Fibroblast of upper back skin (primary cell): ENCODE data around the gene NAT16.
"Not testable (repeated sequence)": the region's sequence is repeated elsewhere in the genome, so short reads cannot be mapped to it uniquely, and the experiment has no call there.

Experiments used
- DNase-seq: peaks from one replicate; pipeline ENCODE4 v3.0.0-alpha.2; 2013

Gene NAT16

DNA sequence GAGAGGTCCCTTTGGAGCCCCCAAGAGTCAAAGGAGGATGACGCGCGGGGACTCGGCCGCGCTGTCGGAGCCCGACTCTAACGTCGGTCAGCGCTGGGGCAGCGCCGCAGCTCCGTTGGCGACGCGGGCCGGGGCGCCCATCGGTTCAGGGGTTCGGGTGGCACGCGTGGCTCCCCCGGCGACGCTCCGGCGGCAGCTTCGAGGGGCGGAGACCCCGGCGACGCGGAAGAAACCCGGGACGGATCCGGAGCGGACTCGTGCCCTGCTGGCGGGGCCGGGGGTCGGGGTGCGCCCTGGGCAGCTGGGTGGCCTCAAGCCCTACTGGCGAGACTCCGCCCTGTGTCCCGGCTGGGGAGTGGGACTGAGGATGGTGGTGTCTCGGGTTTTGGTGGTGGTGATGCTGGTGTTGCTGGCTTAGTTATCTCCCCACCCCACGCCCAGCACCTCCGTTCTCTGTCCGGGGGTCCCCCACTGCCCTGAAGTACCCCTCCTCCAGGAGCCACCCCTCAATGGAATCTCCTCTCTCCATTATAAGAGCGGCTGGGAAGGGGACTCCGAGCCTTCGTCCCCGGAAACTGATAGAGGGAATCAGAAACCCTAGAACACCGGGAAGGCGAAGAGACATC, at the start of gene NAT16:
NAT16 (minus strand) TSS at position 164 of the 626 bp plus-strand sequence. CDS start 5,486 bp downstream, outside the sequence.
- no peak for DNase-seq

DNA sequence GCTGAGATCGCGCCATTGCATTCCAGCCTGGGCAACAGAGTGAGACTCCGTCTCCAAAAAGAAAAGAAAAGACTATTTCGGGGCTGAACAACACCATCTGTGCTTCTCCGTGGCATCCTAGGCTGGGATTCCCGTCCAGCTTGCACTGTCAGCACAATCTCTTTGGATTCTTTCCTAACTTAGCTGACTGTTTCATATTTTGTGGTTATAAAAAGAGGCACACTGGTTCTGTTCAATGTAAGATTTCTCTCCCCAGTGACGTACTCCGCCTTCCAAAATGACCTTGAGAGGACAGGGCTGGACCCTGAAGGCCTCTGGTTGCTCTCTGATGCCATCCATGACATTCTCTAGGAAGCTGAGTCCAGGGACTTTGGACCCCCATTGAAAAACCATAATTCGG, 46.6 kb upstream of the NAT16 start:
- DNase-seq = no peak

DNA sequence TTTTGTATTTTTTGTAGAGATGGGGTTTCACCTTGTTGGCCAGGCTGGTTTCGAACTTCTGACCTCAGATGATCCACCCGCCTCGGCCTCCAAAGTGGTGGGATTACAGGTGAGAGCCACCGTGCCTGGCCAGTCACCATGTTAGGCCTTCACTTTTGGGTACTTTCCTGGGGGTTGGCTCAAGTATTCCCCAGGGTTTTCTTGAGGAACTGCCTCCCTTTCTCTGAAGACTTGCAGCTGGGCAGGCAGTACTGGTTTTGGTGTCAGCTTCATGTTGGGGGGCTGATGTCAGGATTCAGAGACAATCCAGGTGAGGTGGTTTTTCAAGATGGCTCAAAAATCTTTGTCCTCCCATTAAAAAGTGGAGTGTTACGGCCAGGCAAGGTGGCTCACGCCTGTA, 45.6 kb upstream of the NAT16 start:
- DNase-seq = no peak

DNA sequence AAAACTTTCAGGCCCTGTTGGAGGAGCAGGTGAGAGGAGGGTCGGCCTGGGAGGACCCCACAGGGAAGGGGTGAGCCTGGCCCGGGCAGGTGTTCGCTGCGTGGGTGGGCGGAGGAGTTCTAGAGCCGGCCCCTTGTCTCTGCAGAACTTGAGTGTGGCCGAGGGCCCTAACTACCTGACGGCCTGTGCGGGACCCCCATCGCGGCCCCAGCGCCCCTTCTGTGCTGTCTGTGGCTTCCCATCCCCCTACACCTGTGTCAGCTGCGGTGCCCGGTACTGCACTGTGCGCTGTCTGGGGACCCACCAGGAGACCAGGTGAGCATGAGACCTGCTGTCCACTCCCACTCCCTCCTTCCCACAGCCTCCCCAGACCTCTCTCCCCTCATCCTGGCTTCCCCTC, 43.4 kb upstream of the NAT16 start:
- no peak for DNase-seq

DNA sequence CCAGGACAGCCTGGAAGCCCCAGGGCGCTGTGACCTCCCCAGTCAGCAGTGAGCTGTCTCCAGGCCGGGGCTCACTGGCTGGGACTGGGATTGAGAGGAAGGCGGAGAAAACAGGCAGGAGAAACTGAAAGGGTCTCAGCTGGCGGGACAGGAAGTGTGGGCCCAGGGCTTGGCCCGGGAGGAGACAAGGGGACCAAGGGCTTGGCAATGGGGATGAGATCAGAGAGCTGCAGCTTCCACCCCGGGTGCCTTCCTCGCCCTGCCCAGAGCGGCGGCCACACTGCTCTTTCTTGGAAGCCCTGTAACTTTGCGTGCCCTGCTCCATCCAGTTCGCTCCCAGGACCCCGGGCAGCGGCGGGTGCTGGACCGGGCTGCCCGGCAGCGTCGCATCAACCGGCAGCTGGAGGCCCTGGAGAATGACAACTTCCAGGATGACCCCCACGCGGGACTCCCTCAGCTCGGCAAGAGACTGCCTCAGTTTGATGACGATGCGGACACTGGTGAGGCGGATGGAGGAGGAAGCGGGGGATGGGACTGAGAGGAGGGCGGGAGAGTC, 42.3 kb upstream of the NAT16 start:
- DNase-seq = no peak

DNA sequence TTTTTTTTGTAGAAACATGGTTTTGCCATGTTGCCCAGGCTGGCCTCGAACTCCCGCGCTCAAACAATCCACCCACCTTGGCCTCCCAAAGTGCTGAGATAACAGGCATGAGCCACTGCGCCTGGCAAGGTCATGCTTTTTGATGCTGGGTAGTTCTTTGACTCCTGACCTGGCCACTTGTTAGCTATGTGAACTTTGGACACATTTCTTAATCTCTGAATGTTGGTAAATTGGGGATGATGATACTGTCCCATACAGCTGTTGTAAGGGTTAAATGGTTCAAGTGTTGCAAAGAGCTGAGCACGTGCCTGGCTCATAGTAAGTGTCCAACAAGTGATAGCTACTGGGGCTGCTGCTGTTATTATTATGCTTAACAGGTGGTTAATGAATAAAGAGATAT, 40.2 kb upstream of the NAT16 start:
- DNase-seq = no peak

DNA sequence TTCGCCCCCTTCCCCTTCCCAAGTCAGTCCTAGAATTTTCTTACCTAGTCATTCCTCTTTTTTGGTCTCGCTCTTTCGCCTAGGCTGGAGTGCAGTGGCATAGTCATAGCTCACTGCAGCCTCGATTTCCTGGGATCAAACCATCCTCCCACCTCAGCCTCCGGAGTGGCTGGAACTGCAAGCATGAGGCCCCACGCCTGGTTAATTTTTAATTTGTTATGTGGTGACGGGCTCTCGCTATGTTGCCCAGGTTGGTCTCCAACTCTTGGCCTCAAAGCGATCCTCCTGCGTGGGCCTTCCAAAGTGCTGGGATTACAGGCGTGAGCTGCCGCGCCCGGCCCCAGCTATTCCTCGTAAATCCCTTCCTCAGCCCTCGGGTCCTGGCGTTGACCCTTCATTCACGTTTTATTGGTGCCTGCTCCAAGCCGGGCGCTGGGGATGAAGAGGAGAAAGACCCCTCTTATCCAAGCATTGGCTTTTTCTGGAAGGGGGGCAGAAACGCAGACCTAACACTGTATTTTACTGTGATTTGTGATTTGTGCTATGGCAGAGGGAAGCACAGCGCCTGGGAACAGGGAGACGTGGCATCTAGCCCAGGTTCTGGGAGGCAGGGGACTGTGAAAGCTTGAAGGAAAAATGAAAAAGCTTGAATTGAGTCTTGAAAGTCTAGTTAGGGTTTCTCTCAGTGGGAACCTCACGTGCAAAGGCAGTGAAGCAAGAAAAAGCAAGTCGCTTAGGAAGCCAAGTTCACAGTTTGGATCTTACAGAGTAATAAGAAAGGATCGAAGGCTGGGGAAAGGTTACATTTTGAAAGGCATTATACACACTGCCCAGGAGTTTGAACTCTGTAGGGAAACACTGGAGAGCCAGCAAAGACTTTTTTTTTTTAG, 38.4 kb upstream of the NAT16 start:
- no peak for DNase-seq

DNA sequence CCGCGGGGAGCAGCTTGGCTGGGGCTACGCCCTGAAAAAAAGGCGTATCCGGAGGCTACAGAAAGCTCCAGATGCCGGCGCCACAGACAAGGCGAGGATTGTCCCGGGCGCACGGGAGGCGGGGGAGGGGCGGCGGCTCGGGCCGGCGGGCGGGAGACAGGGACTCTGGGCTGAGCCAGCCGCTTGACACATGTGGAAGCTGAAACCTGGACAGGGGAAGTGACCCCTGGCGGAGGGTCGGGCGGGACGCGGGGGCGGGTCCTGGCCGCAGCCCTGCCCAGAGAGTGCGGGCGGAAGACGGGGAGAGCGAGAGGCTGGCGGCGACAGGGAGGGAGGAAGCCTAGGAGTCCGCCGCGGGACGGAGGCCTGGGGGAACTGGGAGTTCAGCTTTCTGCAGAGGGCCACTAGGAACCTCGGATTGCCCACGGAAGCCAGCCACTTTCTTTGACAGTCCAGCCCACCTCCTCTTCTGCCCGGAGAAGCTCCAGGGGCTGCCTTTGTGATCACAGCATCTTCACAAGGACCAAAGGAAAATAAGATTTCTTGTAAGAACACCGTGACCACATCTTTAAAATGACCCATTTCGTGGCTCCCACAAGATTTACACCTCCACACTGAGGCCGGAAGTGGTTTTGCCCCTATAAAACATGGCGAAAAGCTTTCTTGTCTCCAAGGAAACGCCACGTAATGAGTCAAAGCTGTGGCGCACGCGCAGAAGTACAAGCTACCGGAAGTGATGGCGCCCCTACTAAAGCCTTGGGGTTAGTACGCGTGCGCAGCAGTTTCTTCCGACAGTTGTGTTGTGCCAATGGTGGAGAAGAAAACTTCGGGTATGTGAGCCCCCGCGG, 37.5 kb upstream of the NAT16 start, which contains the start of the genes PLOD3 and ZNHIT1:
PLOD3 (minus strand) TSS at position 194 of the 848 bp plus-strand sequence. CDS start 307 bp downstream, outside the sequence.
ZNHIT1 (plus strand) TSS at position 778 of the 848 bp plus-strand sequence; CDS start at position 809, 31 bp downstream.
- peak; percentile 98 for DNase-seq

DNA sequence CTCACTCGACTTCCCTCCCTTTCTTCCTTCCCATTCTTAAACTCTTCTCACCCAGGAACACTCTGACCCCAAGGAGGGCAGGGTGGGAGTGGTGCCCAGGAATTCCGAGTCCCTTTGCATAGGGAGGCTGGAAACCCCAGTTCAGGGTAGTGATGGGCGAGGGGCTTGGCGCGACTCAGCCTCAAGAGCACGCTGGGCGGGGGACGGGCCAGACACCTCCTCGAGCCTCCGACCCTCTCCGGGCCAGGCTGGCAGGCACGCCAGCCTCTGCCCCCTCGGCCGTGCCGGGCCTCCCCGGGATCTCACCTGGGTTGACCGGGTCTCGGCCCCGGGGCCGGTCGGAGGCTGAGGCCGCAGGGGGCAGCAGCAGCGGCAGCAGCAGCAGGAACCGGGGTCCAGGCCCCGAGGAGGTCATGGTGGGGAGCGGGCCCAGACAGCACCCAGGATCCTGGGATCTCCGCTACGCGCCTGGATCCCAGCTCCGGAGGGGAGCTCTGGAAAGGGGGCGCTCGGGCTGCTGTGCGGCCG, 36.8 kb upstream of the NAT16 start:
- DNase-seq = no peak

DNA sequence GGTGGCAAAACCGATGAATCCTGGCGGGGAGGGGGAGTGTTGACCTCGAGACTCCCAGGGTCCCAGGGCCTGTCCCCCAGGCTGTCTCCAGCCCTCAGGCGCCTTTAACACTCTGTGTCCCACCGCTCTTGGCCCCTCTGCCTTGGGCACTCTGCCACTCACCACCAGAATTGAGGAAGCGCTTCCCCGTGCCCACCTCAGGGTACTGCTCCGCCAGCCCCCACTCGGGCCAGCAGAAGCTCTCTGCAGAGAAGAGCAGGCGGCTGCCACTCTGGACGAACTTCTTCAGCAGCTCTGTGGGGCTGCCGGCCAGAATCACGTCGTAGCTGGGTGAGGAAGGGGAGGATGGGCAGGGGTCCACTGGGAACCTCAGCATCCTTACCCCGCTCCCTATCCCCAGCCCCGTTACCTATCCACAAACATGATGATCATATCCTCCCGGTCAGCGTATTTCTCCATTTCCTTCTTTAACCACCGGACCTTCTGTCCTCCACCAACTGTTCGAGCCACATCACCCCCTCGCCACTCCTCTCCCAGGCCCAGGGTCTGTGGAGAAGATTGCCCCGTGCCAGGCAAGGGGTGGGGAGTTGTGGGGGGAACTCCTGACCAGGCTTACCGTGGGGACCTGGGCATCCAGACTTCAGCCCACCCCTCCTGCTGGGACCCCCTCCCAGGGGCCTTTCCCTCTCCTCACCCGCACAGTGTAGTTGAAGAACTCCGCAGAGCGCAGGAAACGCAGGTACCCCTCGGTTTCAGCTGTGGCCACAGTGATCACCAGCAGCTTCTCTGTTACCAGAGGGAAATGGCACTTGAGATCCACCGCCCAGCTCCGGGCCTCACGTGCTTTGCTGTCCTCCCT, 36.1 kb upstream of the NAT16 start:
- no peak for DNase-seq

DNA sequence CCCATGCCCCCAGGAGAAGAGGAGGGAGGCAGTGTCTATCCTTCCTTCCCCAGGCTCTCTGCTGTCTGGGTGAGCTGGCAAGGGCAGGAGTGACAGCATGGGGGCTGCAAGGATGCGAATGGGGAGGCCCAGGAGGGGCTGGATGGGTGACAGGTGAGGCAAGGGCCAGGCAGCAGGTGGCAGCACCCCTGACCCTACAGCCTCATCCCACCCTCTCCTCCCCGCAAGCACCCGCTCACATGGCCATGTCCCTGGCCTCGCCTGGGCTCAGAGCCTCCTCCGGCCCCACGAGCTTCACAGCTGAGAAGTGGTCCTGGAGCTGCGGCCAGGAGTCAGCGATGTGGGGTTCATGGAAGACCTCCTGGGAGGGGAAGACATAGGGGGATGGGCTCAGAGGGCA, 31.9 kb upstream of the NAT16 start:
- DNase-seq = no peak

DNA sequence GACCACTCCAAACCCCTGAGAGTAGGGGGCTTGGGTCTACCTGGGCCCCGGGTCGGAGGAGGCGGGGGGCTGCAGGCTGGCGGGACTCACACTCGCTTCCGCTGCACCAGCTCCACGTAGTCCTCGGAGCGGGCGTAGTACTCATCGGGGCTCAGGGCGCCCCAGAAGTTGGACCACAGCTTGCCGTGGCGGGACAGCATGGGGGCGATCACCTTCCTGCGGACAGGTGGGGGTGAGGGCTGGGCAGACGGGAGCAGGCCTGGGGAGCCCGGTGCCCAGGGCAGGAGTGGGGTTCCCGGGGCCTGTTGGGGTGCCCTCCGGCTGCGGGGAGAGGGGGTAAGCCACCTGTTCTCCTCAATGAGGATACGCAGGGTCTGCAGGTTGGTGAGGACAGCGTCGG, 31.4 kb upstream of the NAT16 start:
- DNase-seq = no peak

DNA sequence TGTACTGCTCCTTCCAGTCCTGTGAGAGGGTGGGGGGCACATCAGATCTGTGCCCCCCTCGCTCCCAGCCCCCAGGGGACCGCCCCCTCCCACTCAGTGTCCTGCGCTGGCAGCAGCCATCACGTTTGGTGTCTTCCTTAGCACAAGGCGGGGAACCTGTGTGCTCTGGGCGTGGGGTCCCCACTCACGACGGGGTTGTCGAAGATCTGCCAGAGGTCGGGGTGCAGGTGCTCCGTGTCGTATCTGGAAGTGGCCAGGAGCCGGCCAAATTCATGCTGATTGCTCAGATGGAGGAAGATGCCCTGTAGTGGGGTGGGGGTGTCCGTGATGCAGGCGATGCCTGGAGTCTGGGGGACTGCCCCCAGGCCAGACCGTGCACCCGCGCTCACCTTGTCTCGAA, 30.1 kb upstream of the NAT16 start:
- DNase-seq = no peak

DNA sequence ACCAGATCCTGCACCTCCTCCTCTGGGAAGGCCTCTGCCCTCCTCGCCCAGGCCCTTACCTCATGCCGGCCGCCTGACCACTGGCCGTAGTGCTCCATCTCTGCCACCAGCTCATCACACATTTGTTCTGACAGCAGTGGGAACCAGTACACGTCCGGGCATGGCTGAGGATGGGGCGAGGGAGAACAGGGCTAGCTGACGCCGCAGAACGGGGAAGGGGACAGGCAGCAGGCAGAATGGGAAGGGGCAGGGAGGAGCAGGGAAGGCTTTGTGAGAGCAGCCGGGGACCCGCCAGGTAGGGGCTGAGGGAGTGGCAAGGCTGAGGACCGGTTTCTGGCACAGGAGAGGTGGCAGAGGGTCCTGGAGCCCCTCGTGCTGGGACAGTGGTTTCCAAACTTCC, 28.7 kb upstream of the NAT16 start:
- DNase-seq = no peak

DNA sequence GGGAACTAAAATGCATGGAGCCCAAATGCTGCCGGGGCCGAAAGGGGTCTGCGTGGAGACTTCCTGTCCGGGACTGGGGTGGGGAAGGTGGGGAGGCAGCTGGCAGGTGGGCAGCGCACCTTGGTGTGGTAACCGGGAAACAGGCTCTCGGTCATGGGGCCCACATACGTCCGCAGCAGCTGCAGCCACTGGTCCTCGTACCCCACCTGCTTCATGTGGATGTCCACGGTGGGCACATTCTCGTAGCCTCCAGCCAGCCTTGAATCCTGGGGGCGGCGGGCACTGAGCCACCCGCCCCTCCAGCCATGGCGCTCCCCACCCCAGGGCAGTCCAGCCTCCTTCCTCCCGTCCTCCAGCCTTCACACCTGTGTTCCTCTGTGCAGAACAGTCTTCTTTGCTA, 27.4 kb upstream of the NAT16 start:
- DNase-seq = no peak

DNA sequence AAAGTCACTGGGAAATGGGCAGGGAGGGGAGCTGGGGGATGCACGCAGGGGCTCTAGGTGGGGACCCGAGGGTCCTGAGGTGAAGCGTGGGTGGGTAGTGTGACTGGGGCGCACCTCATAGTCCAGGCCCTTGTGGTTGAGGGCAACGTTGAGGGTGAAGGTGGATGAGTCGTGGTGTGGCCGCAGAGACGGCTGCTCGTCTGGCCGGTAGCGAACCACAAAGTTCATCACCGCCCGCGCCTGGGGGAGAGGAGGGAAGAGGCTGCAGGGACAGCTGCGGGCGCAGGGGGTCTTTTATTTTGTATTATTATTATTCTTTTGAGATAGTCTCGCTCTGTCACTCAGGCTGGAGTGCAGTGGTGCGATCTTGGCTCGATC, 26.6 kb upstream of the NAT16 start:
- DNase-seq = no peak

DNA sequence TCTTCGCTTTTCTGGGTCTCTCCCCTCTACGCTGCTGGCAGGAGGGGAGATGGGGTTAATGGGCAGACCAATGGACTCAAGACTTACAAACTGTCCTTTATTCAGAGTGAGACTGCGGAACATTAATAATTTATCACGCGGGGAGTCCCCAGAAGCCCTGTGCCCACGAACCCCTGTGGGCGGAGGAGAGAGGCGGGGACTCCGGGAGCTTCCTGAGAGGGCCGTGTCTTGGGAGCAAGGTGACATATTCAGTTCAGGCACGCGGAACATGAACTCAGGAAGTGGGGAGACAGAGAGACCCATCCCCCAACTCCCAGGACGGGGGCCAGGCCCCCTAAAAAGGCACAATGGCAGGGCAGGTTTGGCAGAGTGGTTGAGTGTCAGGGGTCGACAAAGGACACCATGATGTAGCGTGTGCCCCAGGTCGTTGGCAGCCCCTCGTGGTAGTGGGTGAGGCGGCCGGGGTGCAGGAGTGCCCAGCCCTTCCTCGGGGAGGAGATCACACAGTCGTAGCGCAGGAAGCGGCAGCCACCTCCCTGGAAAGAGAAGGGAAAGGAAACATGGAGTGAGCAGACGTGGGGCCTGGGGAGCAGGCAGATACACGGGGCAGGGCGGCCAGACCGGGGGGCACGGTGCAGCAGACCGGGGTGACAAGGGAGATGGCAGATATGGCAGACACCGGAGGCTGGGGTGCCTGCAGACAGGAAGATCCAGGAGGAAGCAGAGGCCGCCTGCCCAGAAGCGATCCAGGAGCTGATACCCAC, 26.0 kb upstream of the NAT16 start:
- DNase-seq = no peak

DNA sequence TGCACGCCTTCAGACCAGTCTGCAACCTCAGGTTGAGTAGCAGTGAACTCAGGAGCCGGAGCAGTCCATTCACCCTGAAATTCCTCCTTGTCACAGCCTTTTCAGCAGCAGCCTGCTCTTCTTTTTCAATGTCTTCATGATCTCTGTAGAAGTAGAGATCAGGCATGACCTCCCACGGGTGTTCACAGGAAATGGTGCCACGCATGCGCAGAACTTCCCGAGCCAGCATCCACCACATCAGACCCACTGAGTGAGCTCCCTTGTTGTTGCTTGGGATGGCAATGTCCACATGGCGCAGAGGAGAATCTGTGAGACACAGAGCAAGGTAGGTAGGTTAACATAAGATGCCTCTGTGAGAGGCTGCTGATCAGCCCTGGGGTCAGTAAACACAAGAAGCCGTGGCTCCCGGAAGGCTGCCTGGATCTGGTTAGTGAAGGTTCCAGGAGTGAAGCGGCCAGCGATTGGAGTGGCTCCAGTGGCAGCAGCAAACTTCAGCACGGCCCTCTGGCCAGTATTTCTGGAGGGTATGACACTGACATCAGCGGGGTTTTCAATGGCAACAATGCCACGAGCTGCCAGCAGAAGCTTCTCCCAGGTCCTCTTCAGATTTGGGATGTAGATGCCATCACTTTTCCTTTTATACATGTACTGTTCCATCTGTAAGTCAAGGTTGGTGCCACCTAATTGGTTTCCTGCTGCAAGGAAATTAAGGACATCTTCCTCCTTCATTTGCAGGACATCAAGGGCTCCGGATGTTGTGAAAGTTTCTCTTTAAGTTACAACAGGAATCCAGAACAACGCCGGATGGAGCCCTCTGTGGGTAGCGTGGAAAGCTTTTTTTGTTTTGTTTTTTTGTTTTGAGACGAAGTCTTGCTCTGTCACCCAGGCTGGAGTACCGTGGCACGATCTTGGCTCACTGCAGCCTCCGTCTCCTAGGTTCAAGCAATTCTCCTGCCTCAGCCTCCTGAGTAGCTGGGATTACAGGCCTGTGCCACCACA, 23.9 kb upstream of the NAT16 start:
- DNase-seq = not testable (repeated sequence)

DNA sequence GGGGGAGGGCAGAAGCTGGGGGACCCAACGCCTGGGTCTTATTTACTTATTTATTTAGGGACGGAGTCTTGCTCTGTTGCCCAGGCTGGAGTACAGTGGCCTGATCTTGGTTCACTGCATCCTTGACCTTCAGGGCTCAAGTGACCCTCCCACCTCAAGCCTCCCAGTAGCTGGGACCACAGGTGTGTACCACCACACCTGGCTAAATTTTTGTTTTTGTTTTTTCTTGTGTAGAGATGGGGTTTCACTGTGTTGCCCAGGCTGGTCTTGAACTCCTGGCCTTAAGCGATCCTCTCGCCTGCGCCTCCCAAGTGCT, 22.5 kb upstream of the NAT16 start:
- no peak for DNase-seq
